Brain microvascular endothelial cell (primary cell): ENCODE measurements around the gene ABCB1.

ENCODE experiments used
- DNase-seq: peaks from one replicate; pipeline ENCODE4 v3.0.0-alpha.2; 2020
- H3K27ac ChIP-seq: fragments of 250-450 bp; sonication (Bioruptor Pico); 2 replicates; pipeline ENCODE4 v1.5.1; 2020; ENCODE audit warnings: mild to moderate bottlenecking, moderate library complexity
- H3K27me3 ChIP-seq: fragments of 250-450 bp; sonication (Bioruptor Pico); replicated peaks from 2 replicates; pipeline ENCODE4 v1.5.1; 2020; ENCODE audit warnings: mild to moderate bottlenecking
- H3K36me3 ChIP-seq: fragments of 250-450 bp; sonication (Bioruptor Pico); replicated peaks from 2 replicates; pipeline ENCODE4 v1.5.1; 2020; ENCODE audit warnings: mild to moderate bottlenecking
- H3K4me3 ChIP-seq: 2 replicates; pipeline ENCODE4 v1.5.1; 2011; ENCODE audit warnings: low read depth, mild to moderate bottlenecking, control low read depth, low read length, moderate library complexity
- in situ Hi-C: cut with HindIII; loops from 2 replicates; pipeline ENCODE4 v1.10.0; 2017; ENCODE audit warnings: low sequenced_read_pairs, low pct_ligation_motif_present
- TF ChIP-seq, protein P1 (sequence below): IDR thresholded peaks from 2 replicates; pipeline ENCODE4 v1.5.1; 2011; ENCODE audit warnings: low read depth, mild to moderate bottlenecking, moderate library complexity, low read length, control low read depth, inconsistent platforms; ENCODE audit errors: missing control alignments

ABCB1 gene

DNA sequence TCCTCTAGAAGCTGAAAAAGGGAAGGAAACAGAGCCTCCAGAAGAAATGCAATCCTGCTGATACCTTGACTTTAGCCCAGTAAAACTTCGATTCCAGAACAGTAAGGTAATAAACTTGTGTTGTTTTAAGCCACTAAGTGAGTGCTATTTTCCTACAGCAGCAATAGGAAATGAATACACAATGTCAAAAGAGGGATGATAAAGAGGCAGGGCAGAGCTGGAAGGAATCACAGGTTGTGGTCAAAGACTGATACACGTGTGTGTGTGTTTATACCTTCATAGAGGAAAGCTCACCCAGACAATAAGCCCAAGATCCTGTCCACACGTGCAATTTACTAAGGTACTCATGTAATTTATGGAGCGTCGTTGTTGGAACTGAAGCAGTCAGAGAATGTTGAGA is 9.5 kb downstream of the ABCB1 start:
- in situ Hi-C loops = no loop called here
- H3K27ac ChIP-seq = no peak overlapping the region
- H3K27me3 ChIP-seq = no peaks in the 10 kb centered on the region
- TF ChIP-seq, protein P1, sequence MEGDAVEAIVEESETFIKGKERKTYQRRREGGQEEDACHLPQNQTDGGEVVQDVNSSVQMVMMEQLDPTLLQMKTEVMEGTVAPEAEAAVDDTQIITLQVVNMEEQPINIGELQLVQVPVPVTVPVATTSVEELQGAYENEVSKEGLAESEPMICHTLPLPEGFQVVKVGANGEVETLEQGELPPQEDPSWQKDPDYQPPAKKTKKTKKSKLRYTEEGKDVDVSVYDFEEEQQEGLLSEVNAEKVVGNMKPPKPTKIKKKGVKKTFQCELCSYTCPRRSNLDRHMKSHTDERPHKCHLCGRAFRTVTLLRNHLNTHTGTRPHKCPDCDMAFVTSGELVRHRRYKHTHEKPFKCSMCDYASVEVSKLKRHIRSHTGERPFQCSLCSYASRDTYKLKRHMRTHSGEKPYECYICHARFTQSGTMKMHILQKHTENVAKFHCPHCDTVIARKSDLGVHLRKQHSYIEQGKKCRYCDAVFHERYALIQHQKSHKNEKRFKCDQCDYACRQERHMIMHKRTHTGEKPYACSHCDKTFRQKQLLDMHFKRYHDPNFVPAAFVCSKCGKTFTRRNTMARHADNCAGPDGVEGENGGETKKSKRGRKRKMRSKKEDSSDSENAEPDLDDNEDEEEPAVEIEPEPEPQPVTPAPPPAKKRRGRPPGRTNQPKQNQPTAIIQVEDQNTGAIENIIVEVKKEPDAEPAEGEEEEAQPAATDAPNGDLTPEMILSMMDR = no peak
- no peak overlapping the region for H3K4me3 ChIP-seq
- DNase-seq = no peak
- H3K36me3 ChIP-seq = no peaks in the 10 kb centered on the region

DNA sequence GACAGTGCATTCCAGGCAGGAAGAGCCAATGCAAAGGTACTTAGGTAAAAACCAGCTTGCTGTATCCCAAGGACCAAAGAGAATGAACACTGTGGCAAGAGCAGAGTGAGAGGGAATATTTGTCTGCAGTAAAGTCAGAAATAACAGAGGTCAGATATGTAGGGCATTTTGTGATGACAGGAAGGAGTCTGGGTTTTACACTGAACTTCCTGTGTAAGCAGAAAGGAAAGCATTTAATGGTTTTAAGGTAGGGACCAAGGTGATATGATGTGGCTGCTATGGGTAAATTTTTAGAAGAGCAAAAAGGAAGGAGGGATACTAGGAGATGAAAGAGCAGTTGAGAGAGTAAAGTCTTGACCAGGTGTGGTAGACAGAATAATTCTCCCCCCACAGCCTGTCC is 10.1 kb downstream of the ABCB1 start:
- H3K27ac ChIP-seq = no peak overlapping the region
- no peaks in the 10 kb centered on the region for H3K27me3 ChIP-seq
- in situ Hi-C loops = no loop called here
- H3K4me3 ChIP-seq = no peak overlapping the region
- H3K36me3 ChIP-seq = no peaks in the 10 kb centered on the region
- DNase-seq = no peak
- TF ChIP-seq, protein P1 = no peak

DNA sequence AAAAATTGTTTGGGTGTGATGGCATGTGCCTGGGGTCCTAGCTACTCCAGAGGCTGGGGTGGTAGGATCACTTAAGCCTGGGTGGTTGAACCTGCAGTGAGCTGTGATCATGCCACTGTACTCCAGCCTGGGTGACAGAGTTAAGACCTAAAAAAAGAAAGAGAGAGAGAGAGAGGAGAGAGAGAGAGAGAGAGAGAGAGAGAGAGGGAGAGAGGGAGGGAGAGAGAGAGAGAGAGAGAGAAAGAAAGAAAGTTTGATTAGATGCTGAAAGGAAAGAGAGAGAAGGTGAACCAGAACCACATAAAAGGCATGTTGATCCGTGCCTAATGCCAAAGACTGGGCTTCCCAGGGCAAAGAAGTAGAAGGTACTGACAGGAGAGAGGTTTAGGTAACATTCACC is 11.1 kb downstream of the ABCB1 start:
- H3K36me3 ChIP-seq = no peaks in the 10 kb centered on the region
- in situ Hi-C loops = no loop called here
- no peaks in the 10 kb centered on the region for H3K27me3 ChIP-seq
- TF ChIP-seq, protein P1 = no peak
- no peak overlapping the region for H3K27ac ChIP-seq
- H3K4me3 ChIP-seq = no peak overlapping the region
- DNase-seq = no peak

DNA sequence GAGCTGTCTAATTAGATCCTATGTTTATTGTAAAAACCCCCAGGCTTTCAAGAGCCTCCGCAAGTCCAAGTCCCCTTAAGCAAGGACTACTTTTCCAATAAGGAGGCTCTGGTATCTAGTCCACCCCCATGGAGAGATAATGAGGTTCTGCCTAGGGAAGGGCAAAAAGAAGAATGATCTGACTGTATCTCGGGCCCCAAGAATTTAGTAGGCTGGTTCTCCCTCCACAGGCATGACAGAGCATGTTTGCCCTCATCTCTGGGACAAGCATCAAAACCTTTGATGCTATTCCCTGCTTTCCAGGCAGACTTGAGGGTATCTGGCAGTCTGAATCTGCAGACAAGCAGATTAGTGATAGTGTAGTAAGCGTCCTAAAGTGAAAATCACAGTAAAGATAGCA is 19.0 kb downstream of the ABCB1 start:
- Histone ChIP-seq H3K36me3 (no peaks in the 10 kb centered on the region), H3K4me3 (no peak overlapping the region), H3K27ac (no peak overlapping the region), H3K27me3 (no peaks in the 10 kb centered on the region)
- DNase-seq = no peak
- TF ChIP-seq, protein P1 = no peak
- in situ Hi-C loops = no loop called here

DNA sequence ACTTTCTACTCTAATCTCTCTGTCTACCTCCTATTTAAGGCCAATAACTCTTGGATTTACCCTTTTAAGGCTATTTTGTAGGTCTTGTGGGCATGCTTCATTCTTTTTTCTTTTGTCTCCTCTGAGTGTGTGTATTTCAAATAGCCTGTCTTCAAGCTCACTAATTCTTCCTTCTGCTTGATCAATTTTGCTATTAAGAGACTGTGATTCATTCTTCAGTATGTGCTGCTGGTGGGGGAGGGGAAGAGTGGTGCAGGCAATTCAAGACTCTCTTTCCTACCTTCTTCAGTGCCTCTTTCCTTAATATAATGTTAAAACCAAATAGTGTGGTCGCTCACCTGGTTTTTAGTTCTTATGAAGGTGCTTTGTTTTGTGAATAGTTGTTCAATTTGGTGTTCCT is 20.0 kb downstream of the ABCB1 start:
- TF ChIP-seq, protein P1 = no peak
- in situ Hi-C loops = no loop called here
- Histone ChIP-seq H3K36me3 (no peaks in the 10 kb centered on the region), H3K27me3 (no peaks in the 10 kb centered on the region), H3K27ac (no peak overlapping the region), H3K4me3 (no peak overlapping the region)
- DNase-seq = no peak

DNA sequence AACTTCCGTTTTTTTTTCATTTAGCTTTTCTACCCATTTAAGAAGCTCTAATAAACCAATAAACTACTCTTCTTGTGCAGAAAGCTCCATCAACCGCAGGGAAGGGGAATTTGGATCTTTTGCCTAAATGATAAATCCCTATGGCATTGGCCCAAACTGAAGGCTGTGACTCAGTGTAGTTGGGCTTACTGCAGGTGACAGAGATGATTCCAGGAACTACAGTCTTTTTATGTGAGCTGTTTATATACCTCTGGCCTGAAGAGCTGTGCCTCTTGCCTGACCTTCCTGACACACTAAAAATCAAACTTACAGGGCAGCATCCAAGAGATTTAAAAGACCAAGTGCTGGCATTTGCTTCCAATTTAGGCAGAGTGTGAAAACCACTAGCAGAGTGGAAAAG is 25.2 kb downstream of the ABCB1 start:
- TF ChIP-seq, protein P1 = no peak
- no peak for DNase-seq
- Histone ChIP-seq H3K27me3 (no peaks in the 10 kb centered on the region), H3K4me3 (no peak overlapping the region), H3K36me3 (no peaks in the 10 kb centered on the region), H3K27ac (no peak overlapping the region)
- in situ Hi-C loops = no loop called here
